Stimulated activated CD4-positive, alpha-beta T cell treated with anti-CD3 and anti-CD28 coated beads, Interleukin-4, amount 100 ng/mL, for 48 hours (primary cell): ENCODE results near the gene LRRC42.

Experiments used
- DNase-seq, 2 donors: peaks; one replicate each; pipeline ENCODE4 v3.0.0-alpha.2; 2020; ENCODE audit warnings: low read depth in 2 of 2

Gene LRRC42

GRCh38 chr1:53942127-53942957 is 3.8 kb upstream of the LRRC42 start:
- no peak for DNase-seq

- no peak for DNase-seq
Measured at GRCh38 chr1:53943090-53943489, 3.1 kb upstream of the LRRC42 start.

GRCh38 chr1:53943490-53944043 is 2.6 kb upstream of the LRRC42 start:
- DNase-seq = no peak

- DNase-seq = no peak
Measured at GRCh38 chr1:53944469-53945182, 1.5 kb upstream of the LRRC42 start.

GRCh38 chr1:53945183-53945432 is 1.0 kb upstream of the LRRC42 start:
- DNase-seq = no peak

- peak; percentile 97 to 100 for DNase-seq
Measured at GRCh38 chr1:53945433-53946251, 508 bp upstream of the LRRC42 start, which contains the start of gene IFT25. Gene IFT25, minus strand, starts transcription at chr1:53945699. Its CDS starts 5,617 bp downstream, at chr1:53940082.

- no peak for DNase-seq
Measured at GRCh38 chr1:53947172-53947907, 1.2 kb downstream of the LRRC42 start.

- no peak for DNase-seq
Measured at GRCh38 chr1:53948291-53948690, 2.1 kb downstream of the LRRC42 start.

GRCh38 chr1:53949023-53949990 is 3.2 kb downstream of the LRRC42 start:
- no peak for DNase-seq

GRCh38 chr1:53951697-53952096 is 5.5 kb downstream of the LRRC42 start:
- DNase-seq = no peak

- no peak for DNase-seq
Measured at GRCh38 chr1:53954128-53954527, 8.0 kb downstream of the LRRC42 start.

GRCh38 chr1:53956308-53957168 is 10.4 kb downstream of the LRRC42 start:
- DNase-seq = no peak

GRCh38 chr1:53957194-53957818 is 11.2 kb downstream of the LRRC42 start:
- DNase-seq = no peak

GRCh38 chr1:53959664-53960250 is 13.6 kb downstream of the LRRC42 start:
- DNase-seq = no peak

- DNase-seq = no peak
Measured at GRCh38 chr1:53962395-53962794, 16.2 kb downstream of the LRRC42 start.

GRCh38 chr1:53963460-53963859 is 17.3 kb downstream of the LRRC42 start:
- DNase-seq = no peak

- DNase-seq = no peak
Measured at GRCh38 chr1:53964109-53964508, 18.0 kb downstream of the LRRC42 start.

- DNase-seq = no peak
Measured at GRCh38 chr1:53966794-53967193, 20.6 kb downstream of the LRRC42 start.
